Measurements from ENCODE around the gene PPP4C.

DNA sequence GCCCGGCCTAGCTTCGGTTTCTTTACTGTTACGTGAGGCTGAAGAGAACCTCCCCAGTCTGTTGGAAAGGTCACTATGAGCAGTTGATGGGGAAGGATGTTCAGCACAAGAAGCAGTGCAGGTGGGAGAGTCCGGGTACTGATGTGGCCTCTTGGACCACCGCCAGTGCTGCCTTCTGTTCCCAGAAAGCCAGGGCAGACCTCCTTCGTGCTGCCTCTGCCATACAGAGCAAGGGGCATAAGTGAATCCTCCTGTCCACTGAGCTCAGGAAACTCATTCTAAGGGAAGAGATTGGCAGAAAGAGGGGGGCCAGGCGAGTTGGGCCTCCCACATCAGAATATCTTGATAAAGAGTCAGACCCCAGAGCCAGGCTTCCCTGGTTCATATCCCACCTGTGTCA is 3.7 kb downstream of the PPP4C start:
- TF ChIP-seq, protein P1, sequence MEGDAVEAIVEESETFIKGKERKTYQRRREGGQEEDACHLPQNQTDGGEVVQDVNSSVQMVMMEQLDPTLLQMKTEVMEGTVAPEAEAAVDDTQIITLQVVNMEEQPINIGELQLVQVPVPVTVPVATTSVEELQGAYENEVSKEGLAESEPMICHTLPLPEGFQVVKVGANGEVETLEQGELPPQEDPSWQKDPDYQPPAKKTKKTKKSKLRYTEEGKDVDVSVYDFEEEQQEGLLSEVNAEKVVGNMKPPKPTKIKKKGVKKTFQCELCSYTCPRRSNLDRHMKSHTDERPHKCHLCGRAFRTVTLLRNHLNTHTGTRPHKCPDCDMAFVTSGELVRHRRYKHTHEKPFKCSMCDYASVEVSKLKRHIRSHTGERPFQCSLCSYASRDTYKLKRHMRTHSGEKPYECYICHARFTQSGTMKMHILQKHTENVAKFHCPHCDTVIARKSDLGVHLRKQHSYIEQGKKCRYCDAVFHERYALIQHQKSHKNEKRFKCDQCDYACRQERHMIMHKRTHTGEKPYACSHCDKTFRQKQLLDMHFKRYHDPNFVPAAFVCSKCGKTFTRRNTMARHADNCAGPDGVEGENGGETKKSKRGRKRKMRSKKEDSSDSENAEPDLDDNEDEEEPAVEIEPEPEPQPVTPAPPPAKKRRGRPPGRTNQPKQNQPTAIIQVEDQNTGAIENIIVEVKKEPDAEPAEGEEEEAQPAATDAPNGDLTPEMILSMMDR (IDR thresholded peaks at IDR 0.05): no peak
- TF ChIP-seq POLR2A (IDR thresholded peaks at IDR 0.05): no peak

All from adrenal gland (tissue), 5 donors.